HepG2 (cell line): ENCODE measurements around the gene MOGAT3. TPM values are rescaled to one million over a fixed set of nuclear protein-coding genes. Genes with fewer than 3 reads are reported as not detected.

Experiments
- CAMTA2 ChIP-seq: sonication (generic); formaldehyde crosslinking; IDR thresholded peaks from 2 replicates; pipeline ENCODE4 v1.4.0; 2020; ENCODE audit warnings: mild to moderate bottlenecking, missing genetic modification reagents, borderline replicate concordance
- MED8 ChIP-seq: sonication (generic); formaldehyde crosslinking; IDR thresholded peaks from 2 replicates; pipeline ENCODE4 v1.8.1; 2023; ENCODE audit warnings: mild to moderate bottlenecking, missing genetic modification reagents; ENCODE audit not compliant: insufficient replicate concordance
- NPAS2 ChIP-seq: sonication (generic); formaldehyde crosslinking; IDR thresholded peaks from 2 replicates; pipeline ENCODE4 v1.8.0; 2022; ENCODE audit warnings: mild to moderate bottlenecking, missing genetic modification reagents, borderline replicate concordance
- POGK ChIP-seq: sonication (generic); formaldehyde crosslinking; conservative IDR thresholded peaks from 2 replicates; pipeline ENCODE4 v1.8.0; 2022; ENCODE audit warnings: mild to moderate bottlenecking, moderate library complexity, missing genetic modification reagents
- PRDM4 ChIP-seq: sonication (generic); formaldehyde crosslinking; IDR thresholded peaks from 2 replicates; pipeline ENCODE4 v1.9.0; 2021; ENCODE audit warnings: missing genetic modification reagents, borderline replicate concordance
- SAFB2 ChIP-seq: sonication (generic); formaldehyde crosslinking; IDR thresholded peaks from 2 replicates; pipeline ENCODE4 v1.5.1; 2020; ENCODE audit warnings: missing genetic modification reagents, low read depth, mild to moderate bottlenecking, borderline replicate concordance
- TFDP2 ChIP-seq: sonication (generic); formaldehyde crosslinking; IDR thresholded peaks from 2 replicates; pipeline ENCODE4 v1.4.0; 2020; ENCODE audit warnings: missing genetic modification reagents
- ZBTB4 ChIP-seq: sonication (generic); formaldehyde crosslinking; IDR thresholded peaks from 2 replicates; pipeline ENCODE4 v1.4.0; 2020; ENCODE audit warnings: missing genetic modification reagents, mild to moderate bottlenecking, borderline replicate concordance
- ZBTB44 ChIP-seq: sonication (generic); formaldehyde crosslinking; IDR thresholded peaks from 2 replicates; pipeline ENCODE4 v1.4.0; 2020; ENCODE audit warnings: missing genetic modification reagents
- ZNF225 ChIP-seq: sonication (generic); formaldehyde crosslinking; IDR thresholded peaks from 2 replicates; pipeline ENCODE4 v1.4.0; 2020; ENCODE audit warnings: mild to moderate bottlenecking, missing genetic modification reagents
- ZNF296 ChIP-seq: sonication (generic); formaldehyde crosslinking; conservative IDR thresholded peaks from 2 replicates; pipeline ENCODE4 v1.5.0; 2020; ENCODE audit warnings: mild to moderate bottlenecking, missing genetic modification reagents
- ZNF331 ChIP-seq: sonication (generic); formaldehyde crosslinking; IDR thresholded peaks from 2 replicates; pipeline ENCODE4 v1.4.0; 2020; ENCODE audit warnings: missing genetic modification reagents
- ZNF639 ChIP-seq: conservative IDR thresholded peaks from 2 replicates; pipeline ENCODE4 v1.6.1; 2018; ENCODE audit warnings: missing genetic modification reagents
- ZSCAN22 ChIP-seq: sonication (generic); formaldehyde crosslinking; IDR thresholded peaks from 2 replicates; pipeline ENCODE4 v1.4.0; 2020; ENCODE audit warnings: mild to moderate bottlenecking, missing genetic modification reagents
- ZSCAN9 ChIP-seq: IDR thresholded peaks from 2 replicates; pipeline ENCODE4 v1.6.1; 2016; ENCODE audit warnings: borderline replicate concordance
- polyA plus RNA-seq, 8 experiments: library from polyadenylated mRNA; depleted of rRNA in 3 of 8; stranded (reverse) in 7 of 8; unstranded in 1 of 8; fragments of >200 nt; fragmentation: Illumina TruSeq in 4 of 8; extraction: Trizol in 4 of 8; gene quantifications; 2 replicates each; pipeline versions ENCODE4 v1.2.1 to v1.2.3, GENCODE V29; 2011 to 2016; ENCODE audit warnings: low read depth in 4 of 8, missing spikeins in 1 of 8, mixed read lengths in 1 of 8; ENCODE audit not compliant: insufficient read depth in 1 of 8
- total RNA-seq, 5 experiments: library from RNA; depleted of rRNA; stranded (reverse); fragments of >200 nt; fragmentation: Illumina TruSeq; extraction: Trizol; gene quantifications; 2 replicates each; pipeline ENCODE4 v1.2.3, GENCODE V29; 2016; ENCODE audit warnings: low read depth in 1 of 5

MOGAT3 gene
- total and polyA plus RNA-seq, 2 of the 13 experiments (the other 11 are each of a cell fraction or from before 2014, with no cell fraction given), result 22.5 to 30.5 TPM

- TF ChIP-seq ZBTB4 (peak; percentile 58; the same call in 1 of the 2 replicates), PRDM4 (CRISPR knock-in tag) (no peak), SAFB2 (CRISPR knock-in tag) (peak; percentile 74; the same call in 1 of the 2 replicates), ZSCAN9 (CRISPR knock-in tag) (no peak), POGK (CRISPR knock-in tag) (peak; percentile 47; the same call in 1 of the 2 replicates), TFDP2 (peak; percentile 73), ZSCAN22 (CRISPR knock-in tag) (no peak), ZNF225 (CRISPR knock-in tag) (peak; percentile 47; the same call in 1 of the 2 replicates), ZNF639 (no peak), MED8 (CRISPR knock-in tag) (peak; percentile 91), ZBTB44 (CRISPR knock-in tag) (no peak), ZNF296 (0 out of 2 replicates have a peak, but pooled peaks have one; percentile 56), CAMTA2 (peak; percentile 81; the same call in 1 of the 2 replicates), ZNF331 (CRISPR knock-in tag) (no peak), NPAS2 (CRISPR knock-in tag) (no peak)
Observed at GRCh38 chr7:101201695-101202602, 1.1 kb upstream of the MOGAT3 start (continued).
